SK-N-SH (cell line): ENCODE data around the gene JAZF1. TPM values are rescaled to one million over a fixed set of nuclear protein-coding genes. Genes with fewer than 3 reads are reported as not detected.

Source experiments
- CTCF ChIA-PET: fragments of 300-600, 350-600 bp; formaldehyde crosslinking; extraction: SDS; loops from one replicate; lab custom pipeline; 2021; lab: Yijun Ruan, JAX
- POLR2A ChIA-PET: fragments of 350-600 bp; sonication (Branson Sonifier 250); formaldehyde crosslinking; extraction: SDS; loops from one replicate; lab custom pipeline; 2020; ENCODE audit warnings: antibody characterized with exemption, inconsistent platforms; lab: Yijun Ruan, JAX
- DNase-seq: peaks from one replicate; pipeline ENCODE4 v3.0.0; 2012
- H2AFZ ChIP-seq: fragments of 200-600 bp; sonication (generic); 2 replicates; pipeline ENCODE4 v1.8.1; 2016; ENCODE audit warnings: antibody characterized with exemption, mild to moderate bottlenecking, low read depth
- H3F3A ChIP-seq: fragments of 200-600 bp; sonication (generic); replicated peaks from 2 replicates; pipeline ENCODE3; 2016; ENCODE audit warnings: antibody characterized with exemption, mild to moderate bottlenecking; ENCODE audit not compliant: insufficient read depth
- H3K27ac ChIP-seq, 2 experiments: fragments of 200-500 bp in 1 of 2; fragments of 200-600 bp in 1 of 2; sonication (Bioruptor generic) in 1 of 2; sonication (generic), shearing (Covaris generic) in 1 of 2; 2 replicates each; pipeline versions ENCODE4 v1.5.1 to v1.6.1; 2014 to 2016; ENCODE audit warnings: low read depth in 2 of 2, inconsistent platforms in 1 of 2, low read length in 1 of 2, mild to moderate bottlenecking in 1 of 2, mixed read lengths in 1 of 2
- H3K27me3 ChIP-seq: fragments of 200-600 bp; sonication (generic), shearing (Covaris generic); 2 replicates; pipeline ENCODE4 v1.6.1; 2016; ENCODE audit warnings: mixed run types; ENCODE audit not compliant: insufficient read depth
- H3K36me3 ChIP-seq, 2 experiments: fragments of 200-500 bp in 1 of 2; fragments of 200-600 bp in 1 of 2; sonication (Bioruptor generic) in 1 of 2; sonication (generic) in 1 of 2; replicated peaks in 1 of 2; 2 replicates each; pipeline versions ENCODE3 to v1.5.1; 2014 to 2016; ENCODE audit warnings: low read length in 1 of 2, mild to moderate bottlenecking in 1 of 2; ENCODE audit not compliant: insufficient read depth in 2 of 2, control insufficient read depth in 1 of 2
- H3K4me1 ChIP-seq, 2 experiments: fragments of 200-500 bp in 1 of 2; fragments of 200-600 bp in 1 of 2; sonication (Bioruptor generic) in 1 of 2; sonication (generic), shearing (Covaris generic) in 1 of 2; 2 replicates each; pipeline versions ENCODE4 v1.5.1 to v1.6.1; 2014 to 2016; ENCODE audit warnings: low read depth in 1 of 2, low read length in 1 of 2, mixed run types in 1 of 2; ENCODE audit not compliant: insufficient read depth in 2 of 2, control insufficient read depth in 1 of 2
- H3K4me2 ChIP-seq: fragments of 200-600 bp; sonication (generic), shearing (Covaris generic); 2 replicates; pipeline ENCODE4 v1.6.1; 2017; ENCODE audit warnings: mixed run types
- H3K4me3 ChIP-seq, 2 experiments: fragments of 200-500 bp in 1 of 2; fragments of 200-600 bp in 1 of 2; sonication (Bioruptor generic) in 1 of 2; sonication (generic), shearing (Covaris generic) in 1 of 2; 2 replicates each; pipeline versions ENCODE4 v1.5.1 to v1.8.1; 2014 to 2016; ENCODE audit warnings: low read depth in 2 of 2, inconsistent platforms in 1 of 2, low read length in 1 of 2, mild to moderate bottlenecking in 1 of 2, mixed read lengths in 1 of 2, moderate library complexity in 1 of 2
- H3K79me2 ChIP-seq: fragments of 200-600 bp; sonication (generic); 2 replicates; pipeline ENCODE4 v1.8.1; 2017; ENCODE audit warnings: mild to moderate bottlenecking; ENCODE audit not compliant: insufficient read depth
- H3K9ac ChIP-seq: fragments of 200-600 bp; sonication (generic); 2 replicates; pipeline ENCODE4 v1.6.1; 2017; ENCODE audit warnings: mixed run types
- H3K9me2 ChIP-seq: fragments of 200-600 bp; sonication (generic); 2 replicates; pipeline ENCODE4 v1.6.1; 2017; ENCODE audit warnings: mixed run types
- H3K9me3 ChIP-seq: fragments of 200-600 bp; sonication (generic); 2 replicates; pipeline ENCODE4 v1.6.1; 2017; ENCODE audit warnings: mixed run types, mild to moderate bottlenecking, moderate library complexity
- H4K20me1 ChIP-seq: fragments of 200-600 bp; sonication (generic); 2 replicates; pipeline ENCODE4 v1.6.1; 2017; ENCODE audit warnings: mild to moderate bottlenecking, mixed run types; ENCODE audit not compliant: insufficient read depth
- CHD2 ChIP-seq: fragments of 150-350 bp; IDR thresholded peaks from 2 replicates; pipeline ENCODE4 v1.6.1; 2018; ENCODE audit warnings: low read length; ENCODE audit not compliant: partially characterized antibody
- EP300 ChIP-seq, 2 experiments: IDR thresholded peaks; 2 replicates each; pipeline versions ENCODE4 v1.4.0 to v1.6.1; 2012; ENCODE audit warnings: borderline replicate concordance in 1 of 2, low read depth in 1 of 2, low read length in 1 of 2
- FOSL2 ChIP-seq: IDR thresholded peaks from 2 replicates; pipeline ENCODE4 v1.4.0; 2012; ENCODE audit warnings: low read depth, mild to moderate bottlenecking, moderate library complexity, borderline replicate concordance
- FOXJ3 ChIP-seq: sonication (generic); formaldehyde crosslinking; IDR thresholded peaks from 2 replicates; pipeline ENCODE4 v1.5.1; 2020; ENCODE audit warnings: mild to moderate bottlenecking, missing genetic modification reagents
- GABPA ChIP-seq: IDR thresholded peaks from 2 replicates; pipeline ENCODE4 v1.4.0; 2012; ENCODE audit warnings: low read depth, mild to moderate bottlenecking
- JUND ChIP-seq: IDR thresholded peaks from 2 replicates; pipeline ENCODE4 v1.4.0; 2012
- MAX ChIP-seq: IDR thresholded peaks from 2 replicates; pipeline ENCODE4 v1.4.0; 2012; ENCODE audit warnings: low read depth
- NFIC ChIP-seq: IDR thresholded peaks from 2 replicates; pipeline ENCODE4 v1.4.0; 2012; ENCODE audit warnings: borderline replicate concordance
- NRF1 ChIP-seq: IDR thresholded peaks from 2 replicates; pipeline ENCODE4 v1.6.1; 2012; ENCODE audit warnings: low read depth, mild to moderate bottlenecking, low read length
- RAD21 ChIP-seq: IDR thresholded peaks from 2 replicates; pipeline ENCODE4 v1.6.1; 2012; ENCODE audit warnings: mild to moderate bottlenecking, low read length
- RCOR1 ChIP-seq: fragments of 150-350 bp; IDR thresholded peaks from 2 replicates; pipeline ENCODE4 v1.6.1; 2017; ENCODE audit warnings: antibody characterized with exemption, low read length
- REST ChIP-seq: IDR thresholded peaks from 2 replicates; pipeline ENCODE4 v1.6.1; 2012; ENCODE audit warnings: mild to moderate bottlenecking, low read depth, low read length, moderate library complexity
- RXRA ChIP-seq: IDR thresholded peaks from 2 replicates; pipeline ENCODE4 v1.4.0; 2012; ENCODE audit warnings: low read depth, mild to moderate bottlenecking, borderline replicate concordance
- SMC3 ChIP-seq: IDR thresholded peaks from 2 replicates; pipeline ENCODE4 v1.6.1; 2012; ENCODE audit warnings: low read depth, low read length, improper control_type of control experiment
- TCF12 ChIP-seq: IDR thresholded peaks from 2 replicates; pipeline ENCODE4 v1.4.0; 2012
- YY1 ChIP-seq: IDR thresholded peaks from 2 replicates; pipeline ENCODE4 v1.4.0; 2012; ENCODE audit warnings: low read depth, mild to moderate bottlenecking
- WGBS: methylation state at CpG from one replicate; pipeline ENCODE4 v1.1.6; 2017; ENCODE audit warnings: low lambda C conversion rate; 5-methylcytosine and 5-hydroxymethylcytosine counted together
- polyA plus RNA-seq, 3 experiments: library from polyadenylated mRNA; depleted of rRNA; stranded (reverse); fragments of >200 nt; gene quantifications; 2 replicates each; pipeline ENCODE4 v1.2.3, GENCODE V29; 2012
- TF ChIP-seq, protein P1 (sequence below): IDR thresholded peaks from 2 replicates; pipeline ENCODE4; 2012
- TF ChIP-seq, protein P2 (sequence below): IDR thresholded peaks from 2 replicates; pipeline ENCODE4 v1.4.0; 2012; ENCODE audit warnings: low read depth, borderline replicate concordance

The JAZF1 gene
- polyA plus RNA-seq, 1 of the 3 experiments (the other 2 are of a cell fraction): 1.7 TPM

DNA sequence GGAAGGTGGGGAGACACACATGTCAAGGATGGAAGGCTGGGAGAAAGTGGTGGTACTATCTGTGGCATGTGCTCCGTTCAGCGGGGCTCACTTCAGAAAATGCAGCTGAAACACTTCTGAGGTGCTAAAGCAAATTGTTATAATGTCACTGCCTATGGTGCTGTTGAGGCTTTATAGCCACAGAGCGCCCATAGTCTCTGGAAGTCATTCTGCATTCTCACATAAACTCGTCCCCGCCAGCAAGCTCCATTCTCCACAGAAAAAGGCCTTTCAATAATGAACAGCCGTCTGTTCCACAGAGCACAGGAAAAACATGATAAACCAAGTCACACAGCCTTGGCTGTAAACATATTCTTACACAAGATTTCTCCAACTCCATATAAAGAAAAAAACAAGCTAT is 308.7 kb downstream of the JAZF1 start:
- no peak for DNase-seq
- no peak overlapping the region for H2AFZ ChIP-seq
- no peaks in the 10 kb centered on the region for H3K27me3 ChIP-seq
- ChIA-PET CTCF (interaction anchor here (0.8 to 2.5 kb wide), 6 partner anchors 9 to 676 kb away, joined by 4 to 6 read pairs (median 4); no protein-coding TSS in a partner anchor), POLR2A (no interaction called here)
- H3K4me1 ChIP-seq: peaks cover 7 to 10% of the 10 kb centered on the region in 2 experiments
- no peak overlapping the region for H3K9ac ChIP-seq
- H3K4me2 ChIP-seq: no peak overlapping the region
- H4K20me1 ChIP-seq: no peaks in the 10 kb centered on the region
- no peak overlapping the region for H3K4me3 ChIP-seq
- H3F3A ChIP-seq: no peaks in the 10 kb centered on the region
- H3K27ac ChIP-seq: no peak overlapping the region
- TF ChIP-seq YY1 (no peak), CHD2 (no peak), NFIC (no peak), REST (no peak), FOSL2 (no peak), FOXJ3 (no peak), RCOR1 (no peak), SMC3 (no peak), EP300 (IDR thresholded peaks at IDR 0.05; ENCODE audit: borderline replicate concordance in 1 of 2, low read depth in 1 of 2, low read length in 1 of 2) (no peak), GABPA (no peak), NRF1 (no peak), RAD21 (no peak), MAX (no peak), TCF12 (no peak), RXRA (no peak), JUND (no peak)
- TF ChIP-seq, protein P1, sequence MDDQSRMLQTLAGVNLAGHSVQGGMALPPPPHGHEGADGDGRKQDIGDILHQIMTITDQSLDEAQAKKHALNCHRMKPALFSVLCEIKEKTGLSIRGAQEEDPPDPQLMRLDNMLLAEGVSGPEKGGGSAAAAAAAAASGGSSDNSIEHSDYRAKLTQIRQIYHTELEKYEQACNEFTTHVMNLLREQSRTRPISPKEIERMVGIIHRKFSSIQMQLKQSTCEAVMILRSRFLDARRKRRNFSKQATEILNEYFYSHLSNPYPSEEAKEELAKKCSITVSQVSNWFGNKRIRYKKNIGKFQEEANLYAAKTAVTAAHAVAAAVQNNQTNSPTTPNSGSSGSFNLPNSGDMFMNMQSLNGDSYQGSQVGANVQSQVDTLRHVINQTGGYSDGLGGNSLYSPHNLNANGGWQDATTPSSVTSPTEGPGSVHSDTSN: no peak
- TF ChIP-seq, protein P2, sequence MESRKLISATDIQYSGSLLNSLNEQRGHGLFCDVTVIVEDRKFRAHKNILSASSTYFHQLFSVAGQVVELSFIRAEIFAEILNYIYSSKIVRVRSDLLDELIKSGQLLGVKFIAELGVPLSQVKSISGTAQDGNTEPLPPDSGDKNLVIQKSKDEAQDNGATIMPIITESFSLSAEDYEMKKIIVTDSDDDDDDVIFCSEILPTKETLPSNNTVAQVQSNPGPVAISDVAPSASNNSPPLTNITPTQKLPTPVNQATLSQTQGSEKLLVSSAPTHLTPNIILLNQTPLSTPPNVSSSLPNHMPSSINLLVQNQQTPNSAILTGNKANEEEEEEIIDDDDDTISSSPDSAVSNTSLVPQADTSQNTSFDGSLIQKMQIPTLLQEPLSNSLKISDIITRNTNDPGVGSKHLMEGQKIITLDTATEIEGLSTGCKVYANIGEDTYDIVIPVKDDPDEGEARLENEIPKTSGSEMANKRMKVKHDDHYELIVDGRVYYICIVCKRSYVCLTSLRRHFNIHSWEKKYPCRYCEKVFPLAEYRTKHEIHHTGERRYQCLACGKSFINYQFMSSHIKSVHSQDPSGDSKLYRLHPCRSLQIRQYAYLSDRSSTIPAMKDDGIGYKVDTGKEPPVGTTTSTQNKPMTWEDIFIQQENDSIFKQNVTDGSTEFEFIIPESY: no peak
- H3K9me2 ChIP-seq: no peaks in the 10 kb centered on the region
- 89% methylated on average over 6 of the region's 6 CpGs for WGBS
- H3K79me2 ChIP-seq: no peaks in the 10 kb centered on the region
- no peaks in the 10 kb centered on the region for H3K36me3 ChIP-seq
- no peaks in the 10 kb centered on the region for H3K9me3 ChIP-seq
